NCI-H1417 treated with DMSO at 0.1 percent for 48 hours (cell line): ENCODE results near the gene JAZF1.
"Not testable (repeated sequence)": the region's sequence is repeated elsewhere in the genome, so short reads cannot be mapped to it uniquely, and the experiment has no call there.

Experiments used
- DNase-seq: peaks from one replicate; lab custom pipeline; 2025; lab: John Stamatoyannopoulos, UW

Gene JAZF1

GRCh38 chr7:27872356-27873275, 308.0 kb downstream of the JAZF1 start:
- DNase-seq, result no peak

- no peak for DNase-seq
Measured at GRCh38 chr7:27871866-27872265, 308.7 kb downstream of the JAZF1 start.

GRCh38 chr7:27871086-27871485, 309.5 kb downstream of the JAZF1 start:
- DNase-seq, result no peak

GRCh38 chr7:27870595-27870994, 310.0 kb downstream of the JAZF1 start:
- no peak for DNase-seq

GRCh38 chr7:27869056-27869455, 311.5 kb downstream of the JAZF1 start:
- DNase-seq, result no peak

GRCh38 chr7:27868131-27868550, 312.5 kb downstream of the JAZF1 start:
- no peak for DNase-seq

GRCh38 chr7:27866828-27867672, 313.5 kb downstream of the JAZF1 start:
- DNase-seq, result no peak

- DNase-seq, result no peak
Measured at GRCh38 chr7:27866256-27866655, 314.3 kb downstream of the JAZF1 start.

- DNase-seq, result no peak
Measured at GRCh38 chr7:27863880-27864279, 316.7 kb downstream of the JAZF1 start.

- no peak for DNase-seq
Measured at GRCh38 chr7:27861747-27862146, 318.8 kb downstream of the JAZF1 start.

- no peak for DNase-seq
Measured at GRCh38 chr7:27860800-27861199, 319.8 kb downstream of the JAZF1 start.

GRCh38 chr7:27856703-27857485, 323.7 kb downstream of the JAZF1 start:
- not testable (repeated sequence) for DNase-seq

GRCh38 chr7:27850531-27850930, 330.1 kb downstream of the JAZF1 start:
- DNase-seq, result no peak

GRCh38 chr7:27846388-27846787, 334.2 kb downstream of the JAZF1 start:
- no peak for DNase-seq

- no peak for DNase-seq
Measured at GRCh38 chr7:27843584-27844305, 336.9 kb downstream of the JAZF1 start.

GRCh38 chr7:27842851-27843250, 337.7 kb downstream of the JAZF1 start:
- DNase-seq, result no peak

GRCh38 chr7:27842094-27842692, 338.4 kb downstream of the JAZF1 start:
- no peak for DNase-seq

- DNase-seq, result no peak
Measured at GRCh38 chr7:27840760-27841364, 339.7 kb downstream of the JAZF1 start.

GRCh38 chr7:27840313-27840712, 340.3 kb downstream of the JAZF1 start:
- no peak for DNase-seq

GRCh38 chr7:27839099-27839498, 341.5 kb downstream of the JAZF1 start:
- no peak for DNase-seq

GRCh38 chr7:27836536-27836935, 344.1 kb downstream of the JAZF1 start:
- no peak for DNase-seq
